SK-N-SH (cell line): ENCODE measurements around the gene COL2A1.

Experiments used
- CTCF ChIP-seq: fragments of 200-600 bp; sonication (generic); IDR thresholded peaks from 2 replicates; pipeline ENCODE4 v1.6.1; 2017; ENCODE audit warnings: antibody characterized with exemption, mild to moderate bottlenecking, moderate library complexity
- EP300 ChIP-seq, 2 experiments: IDR thresholded peaks; 2 replicates each; pipeline versions ENCODE4 v1.4.0 to v1.6.1; 2012; ENCODE audit warnings: borderline replicate concordance in 1 of 2, low read depth in 1 of 2, low read length in 1 of 2
- FOSL2 ChIP-seq: IDR thresholded peaks from 2 replicates; pipeline ENCODE4 v1.4.0; 2012; ENCODE audit warnings: low read depth, mild to moderate bottlenecking, moderate library complexity, borderline replicate concordance
- NRF1 ChIP-seq: IDR thresholded peaks from 2 replicates; pipeline ENCODE4 v1.6.1; 2012; ENCODE audit warnings: low read depth, mild to moderate bottlenecking, low read length
- RFX5 ChIP-seq: IDR thresholded peaks from 2 replicates; pipeline ENCODE4 v1.6.1; 2012; ENCODE audit warnings: mild to moderate bottlenecking, improper control_type of control experiment, low read length
- YY1 ChIP-seq: IDR thresholded peaks from 2 replicates; pipeline ENCODE4 v1.4.0; 2012; ENCODE audit warnings: low read depth, mild to moderate bottlenecking
- TF ChIP-seq, protein P1 (sequence below): IDR thresholded peaks from 2 replicates; pipeline ENCODE4 v1.4.0; 2012; ENCODE audit warnings: low read depth, borderline replicate concordance
- TF ChIP-seq, protein P2 (sequence below): IDR thresholded peaks from 2 replicates; pipeline ENCODE4 v1.4.0; 2012; ENCODE audit warnings: low read depth
- TF ChIP-seq, protein P3 (sequence below): IDR thresholded peaks from 2 replicates; pipeline ENCODE4 v1.6.1; 2012; ENCODE audit warnings: mild to moderate bottlenecking, low read depth, low read length, moderate library complexity

DNA sequence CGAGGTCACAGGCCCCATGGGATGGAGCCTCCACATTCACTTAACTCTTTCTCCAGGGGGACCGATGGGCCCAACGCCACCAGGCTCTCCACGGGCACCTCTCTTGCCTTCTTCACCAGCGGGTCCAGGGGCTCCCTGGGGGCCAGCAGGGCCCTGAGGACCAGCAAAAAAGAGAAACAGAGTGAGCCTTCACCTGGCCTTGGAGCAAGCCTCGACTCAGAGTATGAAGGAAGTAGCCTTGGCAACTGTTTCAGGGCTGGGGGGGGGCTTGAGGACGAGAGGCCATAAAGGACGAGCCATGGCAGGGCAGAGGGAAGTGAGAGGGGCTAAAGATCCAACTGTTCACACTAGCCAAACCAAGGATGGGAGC, 18.0 kb downstream of the COL2A1 start:
- TF ChIP-seq CTCF (no peak), RFX5 (no peak), NRF1 (no peak), EP300 (IDR thresholded peaks at IDR 0.05; ENCODE audit: borderline replicate concordance in 1 of 2, low read depth in 1 of 2, low read length in 1 of 2) (no peak), FOSL2 (no peak), YY1 (no peak)
- TF ChIP-seq, protein P1, sequence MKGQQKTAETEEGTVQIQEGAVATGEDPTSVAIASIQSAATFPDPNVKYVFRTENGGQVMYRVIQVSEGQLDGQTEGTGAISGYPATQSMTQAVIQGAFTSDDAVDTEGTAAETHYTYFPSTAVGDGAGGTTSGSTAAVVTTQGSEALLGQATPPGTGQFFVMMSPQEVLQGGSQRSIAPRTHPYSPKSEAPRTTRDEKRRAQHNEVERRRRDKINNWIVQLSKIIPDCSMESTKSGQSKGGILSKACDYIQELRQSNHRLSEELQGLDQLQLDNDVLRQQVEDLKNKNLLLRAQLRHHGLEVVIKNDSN: no peak
- TF ChIP-seq, protein P2, sequence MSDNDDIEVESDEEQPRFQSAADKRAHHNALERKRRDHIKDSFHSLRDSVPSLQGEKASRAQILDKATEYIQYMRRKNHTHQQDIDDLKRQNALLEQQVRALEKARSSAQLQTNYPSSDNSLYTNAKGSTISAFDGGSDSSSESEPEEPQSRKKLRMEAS: no peak
- TF ChIP-seq, protein P3, sequence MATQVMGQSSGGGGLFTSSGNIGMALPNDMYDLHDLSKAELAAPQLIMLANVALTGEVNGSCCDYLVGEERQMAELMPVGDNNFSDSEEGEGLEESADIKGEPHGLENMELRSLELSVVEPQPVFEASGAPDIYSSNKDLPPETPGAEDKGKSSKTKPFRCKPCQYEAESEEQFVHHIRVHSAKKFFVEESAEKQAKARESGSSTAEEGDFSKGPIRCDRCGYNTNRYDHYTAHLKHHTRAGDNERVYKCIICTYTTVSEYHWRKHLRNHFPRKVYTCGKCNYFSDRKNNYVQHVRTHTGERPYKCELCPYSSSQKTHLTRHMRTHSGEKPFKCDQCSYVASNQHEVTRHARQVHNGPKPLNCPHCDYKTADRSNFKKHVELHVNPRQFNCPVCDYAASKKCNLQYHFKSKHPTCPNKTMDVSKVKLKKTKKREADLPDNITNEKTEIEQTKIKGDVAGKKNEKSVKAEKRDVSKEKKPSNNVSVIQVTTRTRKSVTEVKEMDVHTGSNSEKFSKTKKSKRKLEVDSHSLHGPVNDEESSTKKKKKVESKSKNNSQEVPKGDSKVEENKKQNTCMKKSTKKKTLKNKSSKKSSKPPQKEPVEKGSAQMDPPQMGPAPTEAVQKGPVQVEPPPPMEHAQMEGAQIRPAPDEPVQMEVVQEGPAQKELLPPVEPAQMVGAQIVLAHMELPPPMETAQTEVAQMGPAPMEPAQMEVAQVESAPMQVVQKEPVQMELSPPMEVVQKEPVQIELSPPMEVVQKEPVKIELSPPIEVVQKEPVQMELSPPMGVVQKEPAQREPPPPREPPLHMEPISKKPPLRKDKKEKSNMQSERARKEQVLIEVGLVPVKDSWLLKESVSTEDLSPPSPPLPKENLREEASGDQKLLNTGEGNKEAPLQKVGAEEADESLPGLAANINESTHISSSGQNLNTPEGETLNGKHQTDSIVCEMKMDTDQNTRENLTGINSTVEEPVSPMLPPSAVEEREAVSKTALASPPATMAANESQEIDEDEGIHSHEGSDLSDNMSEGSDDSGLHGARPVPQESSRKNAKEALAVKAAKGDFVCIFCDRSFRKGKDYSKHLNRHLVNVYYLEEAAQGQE: no peak
